NCI-H2227 treated with DMSO at 0.1 percent for 48 hours (cell line): ENCODE results near the gene GRIN2A.

Source experiments
- DNase-seq: peaks from one replicate; lab custom pipeline; 2025; lab: John Stamatoyannopoulos, UW

Gene GRIN2A

DNA sequence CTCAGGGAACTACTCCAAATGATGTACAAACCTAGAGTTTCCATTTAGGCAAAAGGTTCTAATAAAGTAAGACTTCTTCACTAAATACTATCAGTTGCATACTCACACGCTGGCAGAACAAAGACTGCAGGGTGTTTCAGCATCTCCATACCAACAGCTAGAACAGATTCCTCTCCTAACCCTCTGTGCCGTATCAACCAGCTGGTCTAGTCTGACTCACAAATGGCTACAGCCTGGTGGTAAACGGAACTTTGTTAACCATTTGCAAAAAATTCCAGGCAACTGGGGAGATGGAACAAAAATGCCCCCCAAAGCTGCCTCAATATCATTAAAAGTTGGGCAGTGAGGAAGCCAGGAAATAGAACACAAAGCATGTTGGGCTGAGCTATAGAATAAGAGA is 217.1 kb downstream of the GRIN2A start:
- no peak for DNase-seq

GRCh38 chr16:9964426-9964825 is 217.8 kb downstream of the GRIN2A start:
- no peak for DNase-seq

- DNase-seq = no peak
Observed at GRCh38 chr16:9957433-9957832, 224.8 kb downstream of the GRIN2A start.

DNA sequence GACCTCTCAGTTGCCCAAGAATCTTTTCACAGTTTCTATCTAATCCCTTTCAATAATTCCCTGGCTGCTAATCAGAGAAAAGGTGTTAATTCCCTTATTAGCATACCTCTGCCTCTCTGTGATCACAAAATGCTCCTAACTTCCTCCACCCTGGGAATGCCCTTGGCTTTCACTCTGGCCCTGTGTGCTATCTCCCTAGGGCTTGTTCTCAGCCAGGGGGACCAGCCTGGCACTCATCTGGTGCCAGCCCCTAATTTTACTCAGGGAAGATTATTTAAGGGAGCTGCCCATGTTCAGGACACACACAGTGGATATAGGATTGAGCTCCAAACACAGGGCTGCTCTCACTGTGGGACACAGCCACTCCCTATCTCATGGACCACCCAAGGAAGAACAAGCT is 225.2 kb downstream of the GRIN2A start:
- DNase-seq = no peak

- no peak for DNase-seq
Observed at GRCh38 chr16:9955677-9956076, 226.6 kb downstream of the GRIN2A start.

DNA sequence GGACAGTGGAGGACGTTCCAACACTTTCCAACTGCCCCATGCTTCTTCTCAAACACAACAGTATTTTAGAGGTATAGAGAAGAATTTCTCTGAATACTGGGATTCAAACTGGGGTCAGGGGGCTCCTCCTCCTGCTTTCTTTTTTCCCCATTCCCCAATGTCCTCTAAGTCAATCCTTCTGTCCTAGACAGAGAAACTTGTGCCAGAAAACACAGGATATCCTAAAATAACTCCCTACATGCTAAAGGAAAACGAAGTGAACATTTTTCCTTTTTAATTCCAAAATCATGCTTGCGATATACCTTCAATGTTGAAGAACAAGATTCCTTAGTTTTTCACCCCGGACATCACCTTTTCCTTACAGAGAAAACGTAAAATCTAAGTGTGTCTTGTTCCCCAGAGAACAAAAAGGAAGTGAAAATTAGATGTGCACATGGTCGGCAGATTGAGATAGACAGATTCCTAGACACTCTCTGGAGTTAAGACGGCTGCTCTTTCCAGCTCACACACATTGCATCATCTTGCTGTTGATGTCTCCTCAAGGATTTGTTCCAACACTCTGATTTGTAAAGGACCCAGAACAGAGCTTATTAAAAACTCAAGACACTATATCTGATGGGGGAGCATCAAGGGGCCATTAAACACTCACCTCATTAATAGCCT is 228.2 kb downstream of the GRIN2A start:
- no peak for DNase-seq

DNA sequence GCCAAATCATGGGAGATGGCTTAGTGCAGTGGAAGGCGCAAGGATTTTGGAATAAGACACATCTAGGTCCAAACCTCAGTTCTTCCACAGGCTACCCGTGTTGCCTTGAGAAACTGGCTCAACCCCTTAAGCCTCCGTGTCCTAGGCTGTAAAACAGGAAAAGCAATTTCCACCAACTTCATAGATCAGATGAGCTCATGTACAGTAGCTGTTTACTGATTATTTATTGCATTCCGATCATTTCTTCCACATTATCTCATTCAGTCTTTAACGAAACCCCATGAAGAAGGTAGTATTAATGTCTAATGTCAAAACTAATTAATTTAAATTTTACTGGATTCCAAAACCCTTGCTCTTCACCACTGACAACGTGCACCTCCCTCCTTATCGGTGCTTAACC is 231.6 kb downstream of the GRIN2A start:
- no peak for DNase-seq

GRCh38 chr16:9949396-9949795 is 232.8 kb downstream of the GRIN2A start:
- no peak for DNase-seq

DNA sequence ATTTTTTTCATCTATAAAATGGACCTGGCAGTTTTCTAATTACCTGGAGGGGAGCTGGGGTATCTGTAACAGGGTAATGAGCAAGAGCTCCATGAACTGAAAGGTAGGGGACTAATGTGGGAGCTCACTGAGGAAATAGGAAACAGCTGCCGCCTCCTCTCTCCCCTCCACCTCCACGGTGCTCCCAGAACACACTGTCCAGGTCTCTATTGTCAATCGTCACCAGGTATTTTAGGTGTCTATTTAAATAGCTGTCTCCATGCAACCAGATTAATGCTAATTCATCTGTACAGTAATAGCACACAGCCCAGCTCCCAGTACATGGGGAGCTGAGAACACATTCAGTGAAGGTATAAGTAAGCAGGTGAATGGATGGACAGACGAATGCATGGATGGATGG is 233.3 kb downstream of the GRIN2A start:
- DNase-seq = no peak

DNA sequence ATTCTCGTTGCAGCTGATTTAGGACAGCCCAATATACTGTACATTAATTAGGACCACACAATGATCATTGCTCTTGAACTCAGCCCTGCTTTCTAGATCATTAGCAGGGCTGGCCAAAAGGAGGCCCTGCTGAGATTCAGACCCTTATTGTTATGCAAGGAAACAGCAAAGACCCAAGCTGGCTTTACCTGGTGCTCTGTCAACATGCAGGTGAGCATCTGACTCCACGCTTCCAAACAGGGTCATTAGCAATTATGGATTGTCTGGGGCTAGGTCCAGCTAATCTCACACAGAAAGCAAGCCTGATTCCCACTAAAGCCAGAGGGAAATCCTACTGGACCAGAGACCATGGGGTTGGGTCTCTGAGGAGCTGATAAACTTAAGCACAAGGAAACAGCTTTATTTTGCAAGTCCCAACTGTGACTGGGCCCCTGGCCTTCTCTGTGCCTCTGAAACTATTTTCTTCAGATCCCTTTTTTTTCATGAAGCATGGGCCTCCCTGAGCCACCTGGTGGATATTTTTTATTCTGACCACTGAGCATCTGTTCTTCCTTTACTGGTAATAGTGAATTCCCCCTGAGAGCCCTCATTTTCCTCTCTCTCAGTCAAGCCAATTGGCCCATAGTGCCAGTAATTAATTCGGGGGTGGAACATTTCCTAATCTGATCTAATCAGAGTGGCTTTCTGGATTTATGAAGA is 236.1 kb downstream of the GRIN2A start:
- no peak for DNase-seq

DNA sequence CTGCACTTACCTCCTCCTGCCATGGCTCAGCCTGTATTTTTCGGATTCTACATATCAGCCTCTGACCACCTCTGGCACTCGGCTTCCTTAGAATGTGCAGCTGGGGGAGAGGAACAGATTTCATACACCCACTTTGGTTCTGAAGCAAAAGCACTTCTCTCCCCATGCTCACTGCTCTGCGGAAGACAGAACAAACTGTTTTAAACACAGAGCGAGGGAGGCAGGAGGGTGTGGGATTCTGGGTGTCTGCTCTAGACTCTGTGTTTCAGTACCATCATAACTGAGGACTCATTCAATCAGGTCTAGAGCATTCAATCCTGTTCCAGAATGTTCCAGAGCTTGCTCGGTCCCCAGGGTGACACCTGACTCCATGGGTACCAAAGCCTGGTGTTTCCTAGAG is 239.1 kb downstream of the GRIN2A start:
- DNase-seq = no peak

DNA sequence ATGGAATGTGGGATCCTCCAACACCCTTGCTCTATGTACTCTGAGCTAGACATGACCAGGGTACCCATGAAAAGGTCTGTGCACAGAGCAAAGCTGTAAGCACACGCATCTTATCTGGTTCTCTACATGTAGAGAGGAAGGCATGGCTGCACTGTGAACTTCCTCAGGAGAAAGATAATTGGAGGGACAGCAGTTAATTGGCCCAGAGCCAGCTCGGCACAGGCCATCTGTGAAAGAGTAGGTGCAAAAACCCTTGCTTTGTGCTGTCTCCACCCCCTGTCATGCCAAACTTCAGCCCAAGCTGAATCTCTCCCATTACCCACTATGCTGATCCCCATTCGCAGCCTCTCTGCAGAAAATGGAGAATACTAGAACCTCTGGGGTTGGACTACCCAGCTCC is 241.0 kb downstream of the GRIN2A start:
- DNase-seq = no peak

GRCh38 chr16:9934723-9935508 is 247.3 kb downstream of the GRIN2A start:
- no peak for DNase-seq

GRCh38 chr16:9932919-9933653 is 249.1 kb downstream of the GRIN2A start:
- DNase-seq = no peak

DNA sequence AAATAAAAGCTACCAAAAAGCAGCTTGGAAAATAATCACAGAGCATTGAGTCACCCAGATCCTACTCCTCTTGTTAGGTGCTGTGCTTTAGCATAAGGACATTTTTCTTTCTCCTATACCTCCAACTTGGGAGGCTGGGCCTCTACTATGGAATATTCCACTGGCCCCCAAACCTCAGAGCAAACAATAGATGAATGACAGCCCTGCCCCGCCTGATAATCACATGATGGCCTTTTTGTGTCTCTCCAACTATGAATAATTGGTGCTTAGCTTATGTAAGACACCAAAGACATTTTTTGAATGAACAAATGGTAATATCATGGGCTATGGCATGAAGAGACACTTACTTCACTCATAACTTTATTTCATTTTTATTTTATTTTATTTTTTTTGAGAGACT is 250.2 kb downstream of the GRIN2A start:
- DNase-seq = no peak

DNA sequence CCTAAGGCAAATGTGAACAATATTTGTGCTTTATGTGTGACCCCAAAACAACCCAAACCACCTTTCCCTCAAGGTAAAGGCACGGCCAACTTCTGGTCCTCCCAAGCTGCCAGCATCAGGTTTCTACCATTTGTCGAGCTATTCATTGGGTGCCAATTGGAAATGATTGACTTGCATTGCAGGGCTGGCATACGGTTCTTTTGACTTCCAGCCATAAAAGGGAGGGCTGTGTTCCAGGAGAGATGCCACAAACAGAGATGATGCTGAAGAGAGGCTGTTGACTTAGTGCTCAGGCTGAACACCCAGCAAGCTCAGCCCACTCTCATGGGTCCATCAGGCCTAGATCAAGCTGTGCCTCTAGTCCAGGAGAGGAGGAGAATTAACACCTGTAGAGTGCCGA is 252.4 kb downstream of the GRIN2A start:
- no peak for DNase-seq

GRCh38 chr16:9929313-9929712 is 252.9 kb downstream of the GRIN2A start:
- no peak for DNase-seq

- no peak for DNase-seq
Observed at GRCh38 chr16:9922441-9922840, 259.8 kb downstream of the GRIN2A start.

GRCh38 chr16:9921997-9922396 is 260.2 kb downstream of the GRIN2A start:
- DNase-seq = no peak

- DNase-seq = no peak
Observed at GRCh38 chr16:9919460-9919859, 262.8 kb downstream of the GRIN2A start.

DNA sequence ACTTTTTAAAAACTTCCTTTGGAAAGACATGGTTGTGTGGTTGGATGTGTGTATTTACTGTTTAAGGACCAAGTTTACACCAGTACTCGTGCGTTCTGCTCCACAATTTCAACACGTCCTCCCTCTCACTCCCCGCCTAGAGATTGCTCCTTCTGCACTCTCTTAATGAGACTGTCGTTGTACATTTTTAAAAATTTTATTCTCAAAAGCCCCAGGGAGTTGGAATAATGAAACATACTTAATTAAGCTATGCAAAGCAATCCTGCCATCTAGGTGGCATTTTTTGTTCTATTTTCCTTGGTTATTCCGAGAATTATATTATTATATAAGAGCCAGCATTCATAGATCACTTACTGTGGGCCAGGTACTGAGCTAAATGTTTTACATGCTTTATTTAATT is 264.5 kb downstream of the GRIN2A start:
- no peak for DNase-seq

- DNase-seq = no peak
Observed at GRCh38 chr16:9913604-9914326, 268.5 kb downstream of the GRIN2A start.
